ENCODE results near the gene BICDL2.

Gene BICDL2

DNA sequence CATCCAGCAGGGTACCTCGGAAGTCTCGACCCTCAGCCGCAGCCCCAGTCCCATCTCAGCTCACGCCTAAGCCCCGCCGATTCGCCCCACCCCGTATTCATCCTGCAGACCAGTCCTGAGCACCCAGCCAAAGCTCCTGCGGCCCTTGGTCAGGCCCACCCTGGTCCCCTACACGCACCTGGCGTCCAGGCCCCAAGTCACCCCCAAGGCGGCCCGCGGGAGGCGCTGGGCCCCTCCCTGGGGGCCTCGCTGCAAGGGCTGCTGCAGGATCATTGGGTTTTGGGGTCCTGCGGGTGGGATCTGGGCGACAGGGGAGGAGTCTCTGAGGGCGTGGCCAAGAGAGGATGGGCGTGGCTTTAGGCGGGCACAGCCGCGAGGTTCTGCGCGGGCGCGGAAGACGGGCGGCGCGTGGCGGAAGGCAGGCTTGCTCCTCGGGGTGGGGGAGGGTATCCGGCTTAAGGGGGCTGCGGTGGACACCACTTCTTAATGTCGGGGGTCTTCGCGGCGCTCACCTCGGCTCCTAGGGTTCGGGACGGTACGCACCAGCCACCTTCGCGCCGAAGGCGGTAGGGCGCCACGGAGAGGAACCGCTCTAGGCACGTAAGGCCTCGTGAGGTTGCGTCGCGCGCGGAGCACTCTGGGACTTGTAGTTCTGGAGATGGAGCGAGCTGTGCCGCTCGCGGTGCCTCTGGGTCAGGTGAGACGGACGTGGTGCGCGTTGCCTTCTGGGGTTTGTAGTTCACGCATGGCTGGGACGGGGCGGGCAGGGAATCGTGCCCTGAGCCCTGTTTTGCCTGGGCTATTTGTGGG is 12.9 kb downstream of the BICDL2 start, which contains the start of the genes HCFC1R1 and THOC6:
TSS of gene HCFC1R1 (minus strand) at position 274 of the 810 bp plus-strand sequence. CDS start at position 273, 1 bp downstream.
TSS of gene THOC6 (plus strand) at position 367 of the 810 bp plus-strand sequence. CDS start at position 659, 292 bp downstream.
- DNase-seq (ENCODE audit: extremely low spot score), result peak; percentile 85
- CTCF ChIA-PET, result interaction anchor here (0.5 to 4.5 kb wide), 3 partner anchors 8 to 43 kb away, joined by 3 to 38 read pairs (median 3); no protein-coding TSS in a partner anchor
- POLR2A ChIA-PET, result interaction anchor here (1.0 to 7.2 kb wide), 7 partner anchors 7 to 60 kb away, joined by 3 to 60 read pairs (median 5); partner anchors contain the start of genes CLDN9, KREMEN2 and MMP25
- no peak for TF ChIP-seq FOXA1 (IDR thresholded peaks at IDR 0.05)
- TF ChIP-seq ELF4 (IDR thresholded peaks at IDR 0.05), result peak; percentile 84
- no peak for TF ChIP-seq FOXK2 (IDR thresholded peaks at IDR 0.05)
- TF ChIP-seq ZNF384 (IDR thresholded peaks at IDR 0.05), result no peak
- TF ChIP-seq FOXM1 (IDR thresholded peaks at IDR 0.05; ENCODE audit: borderline replicate concordance), result no peak
- no peak for TF ChIP-seq HDGF (IDR thresholded peaks at IDR 0.05; ENCODE audit: borderline replicate concordance)
- TF ChIP-seq, protein P1, sequence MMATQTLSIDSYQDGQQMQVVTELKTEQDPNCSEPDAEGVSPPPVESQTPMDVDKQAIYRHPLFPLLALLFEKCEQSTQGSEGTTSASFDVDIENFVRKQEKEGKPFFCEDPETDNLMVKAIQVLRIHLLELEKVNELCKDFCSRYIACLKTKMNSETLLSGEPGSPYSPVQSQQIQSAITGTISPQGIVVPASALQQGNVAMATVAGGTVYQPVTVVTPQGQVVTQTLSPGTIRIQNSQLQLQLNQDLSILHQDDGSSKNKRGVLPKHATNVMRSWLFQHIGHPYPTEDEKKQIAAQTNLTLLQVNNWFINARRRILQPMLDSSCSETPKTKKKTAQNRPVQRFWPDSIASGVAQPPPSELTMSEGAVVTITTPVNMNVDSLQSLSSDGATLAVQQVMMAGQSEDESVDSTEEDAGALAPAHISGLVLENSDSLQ (IDR thresholded peaks at IDR 0.05), result no peak; the same call in 1 of the 2 replicates
- no peak for TF ChIP-seq CTBP1 (IDR thresholded peaks at IDR 0.05; ENCODE audit: borderline replicate concordance)
- no peak for TF ChIP-seq SUZ12 (IDR thresholded peaks at IDR 0.05)
- TF ChIP-seq SP1 (IDR thresholded peaks at IDR 0.05), result no peak
- TF ChIP-seq L3MBTL2 (conservative IDR thresholded peaks at IDR 0.05), result peak; percentile 90
- TF ChIP-seq LEF1 (IDR thresholded peaks at IDR 0.05; ENCODE audit: borderline replicate concordance), result no peak
- TF ChIP-seq BHLHE40 (IDR thresholded peaks at IDR 0.05; ENCODE audit: borderline replicate concordance), result no peak
- TF ChIP-seq TARDBP (IDR thresholded peaks at IDR 0.05), result no peak
- TF ChIP-seq ARNT (IDR thresholded peaks at IDR 0.05), result no peak
- TF ChIP-seq NFRKB (IDR thresholded peaks at IDR 0.05), result no peak

DNA sequence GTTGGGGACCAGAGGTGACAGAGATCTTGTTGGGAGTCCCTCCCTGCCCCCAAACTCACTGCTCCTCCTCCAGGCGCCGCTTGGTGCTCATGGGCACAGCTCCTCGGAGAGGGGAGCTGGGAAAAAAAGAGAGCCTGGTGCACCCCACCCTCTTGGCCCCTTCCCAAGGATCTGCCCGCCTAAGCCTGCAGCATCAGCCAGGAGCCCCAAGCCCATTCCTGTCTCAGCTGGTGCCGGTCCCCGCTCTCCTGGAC is 13.4 kb downstream of the BICDL2 start:
- ChIA-PET POLR2A (interaction anchor here (1.1 to 7.2 kb wide), 7 partner anchors 8 to 109 kb away, joined by 3 to 60 read pairs (median 5); partner anchors contain the start of genes CLDN9, KREMEN2 and MMP25), CTCF (interaction anchor here (1.4 to 4.5 kb wide), 2 partner anchors 8 to 19 kb away, joined by 3 to 38 read pairs; no protein-coding TSS in a partner anchor)
- no peak for DNase-seq (ENCODE audit: extremely low spot score)
- TF ChIP-seq LEF1 (IDR thresholded peaks at IDR 0.05; ENCODE audit: borderline replicate concordance) (no peak), FOXA1 (IDR thresholded peaks at IDR 0.05) (no peak), FOXM1 (IDR thresholded peaks at IDR 0.05; ENCODE audit: borderline replicate concordance) (no peak), NFRKB (IDR thresholded peaks at IDR 0.05) (no peak), ZNF384 (IDR thresholded peaks at IDR 0.05) (no peak), HDGF (IDR thresholded peaks at IDR 0.05; ENCODE audit: borderline replicate concordance) (no peak), SP1 (IDR thresholded peaks at IDR 0.05) (no peak), BHLHE40 (IDR thresholded peaks at IDR 0.05; ENCODE audit: borderline replicate concordance) (no peak), SUZ12 (IDR thresholded peaks at IDR 0.05) (no peak), FOXK2 (IDR thresholded peaks at IDR 0.05) (no peak), TARDBP (IDR thresholded peaks at IDR 0.05) (no peak)
- TF ChIP-seq, protein P1 (IDR thresholded peaks at IDR 0.05), result no peak

DNA sequence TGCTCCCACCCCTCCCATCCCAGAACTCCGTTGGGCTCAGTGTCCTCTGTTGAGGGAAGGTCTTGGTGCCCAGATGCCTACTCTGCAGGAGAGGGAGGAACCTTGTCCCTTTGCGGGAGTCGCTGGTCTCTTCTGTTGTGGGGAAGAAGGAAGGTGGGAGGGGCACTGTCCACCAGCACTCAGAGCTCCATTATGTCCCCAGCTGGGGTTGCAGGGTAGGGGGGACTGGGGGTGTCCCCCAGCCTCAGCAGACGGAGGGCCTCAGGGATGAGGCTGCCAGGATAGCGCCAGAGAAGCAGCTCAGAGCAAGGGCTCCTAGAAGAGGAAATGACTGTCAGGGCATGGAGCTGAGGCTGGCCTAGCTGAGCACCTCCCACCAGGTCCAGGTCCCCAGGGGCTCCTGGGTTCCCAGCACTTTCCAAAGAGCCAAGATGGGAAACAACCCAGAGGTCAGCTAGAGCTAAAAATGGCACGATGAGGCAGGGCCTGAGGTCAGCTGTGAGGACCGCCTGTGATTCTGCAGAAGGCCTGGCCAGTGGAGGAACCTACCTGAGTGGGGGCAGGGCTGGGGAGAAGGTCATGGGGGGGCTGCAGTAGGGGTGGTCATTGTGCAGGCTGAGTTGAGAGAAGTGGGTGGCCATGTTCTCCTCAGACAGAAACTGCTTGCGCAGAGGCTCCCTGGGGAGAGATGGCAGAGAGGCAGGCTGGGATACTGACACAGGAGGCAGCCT is 13.9 kb downstream of the BICDL2 start:
- ChIA-PET CTCF (interaction anchor here (0.6 to 4.5 kb wide), 3 partner anchors 9 to 107 kb away, joined by 3 to 38 read pairs (median 3); no protein-coding TSS in a partner anchor), POLR2A (interaction anchor here (0.8 to 7.2 kb wide), 11 partner anchors 9 to 109 kb away, joined by 3 to 60 read pairs (median 4); partner anchors contain the start of genes CLDN9, KREMEN2, MMP25 and PKMYT1)
- DNase-seq (ENCODE audit: extremely low spot score), result no peak
- TF ChIP-seq FOXM1 (IDR thresholded peaks at IDR 0.05; ENCODE audit: borderline replicate concordance), result no peak
- TF ChIP-seq LEF1 (IDR thresholded peaks at IDR 0.05; ENCODE audit: borderline replicate concordance), result no peak
- no peak for TF ChIP-seq FOXK2 (IDR thresholded peaks at IDR 0.05)
- no peak for TF ChIP-seq ZNF384 (IDR thresholded peaks at IDR 0.05)
- TF ChIP-seq BHLHE40 (IDR thresholded peaks at IDR 0.05; ENCODE audit: borderline replicate concordance), result no peak
- no peak for TF ChIP-seq HDGF (IDR thresholded peaks at IDR 0.05; ENCODE audit: borderline replicate concordance)
- no peak for TF ChIP-seq L3MBTL2 (conservative IDR thresholded peaks at IDR 0.05)
- TF ChIP-seq FOXA1 (IDR thresholded peaks at IDR 0.05), result no peak
- TF ChIP-seq, protein P1 (IDR thresholded peaks at IDR 0.05), result no peak
- TF ChIP-seq SUZ12 (IDR thresholded peaks at IDR 0.05), result no peak
- no peak for TF ChIP-seq CTBP1 (IDR thresholded peaks at IDR 0.05; ENCODE audit: borderline replicate concordance)

DNA sequence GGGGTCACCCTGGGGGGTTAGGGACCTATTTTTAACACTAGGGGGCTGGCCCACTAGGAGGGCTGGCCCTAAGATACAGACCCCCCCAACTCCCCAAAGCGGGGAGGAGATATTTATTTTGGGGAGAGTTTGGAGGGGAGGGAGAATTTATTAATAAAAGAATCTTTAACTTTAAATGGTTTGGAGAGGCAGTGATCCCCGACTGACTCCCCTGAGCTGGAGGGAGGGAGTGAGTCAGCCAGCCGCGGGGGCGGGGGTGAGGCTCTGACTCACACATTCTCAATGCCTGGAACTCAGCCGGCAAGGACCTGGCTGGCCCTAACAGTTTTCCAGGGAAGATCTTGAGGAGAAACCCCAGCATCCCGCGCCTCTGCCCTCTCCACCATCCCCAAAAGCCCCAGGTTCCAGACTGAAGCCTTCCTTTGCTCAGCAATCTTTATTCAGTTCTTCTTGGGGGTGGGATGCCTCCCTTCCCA is 14.5 kb downstream of the BICDL2 start:
- CTCF ChIA-PET, result interaction anchor here (0.6 to 4.5 kb wide), 3 partner anchors 9 to 107 kb away, joined by 3 to 38 read pairs (median 3); no protein-coding TSS in a partner anchor
- no peak for DNase-seq (ENCODE audit: extremely low spot score)
- TF ChIP-seq SP1 (IDR thresholded peaks at IDR 0.05), result no peak
- no peak for TF ChIP-seq SUZ12 (IDR thresholded peaks at IDR 0.05)
- no peak for TF ChIP-seq LEF1 (IDR thresholded peaks at IDR 0.05; ENCODE audit: borderline replicate concordance)
- POLR2A ChIA-PET, result interaction anchor here (0.6 to 7.2 kb wide), 11 partner anchors 9 to 110 kb away, joined by 3 to 60 read pairs (median 5); partner anchors contain the start of genes CLDN9, MMP25 and PKMYT1
